GM12864 (cell line): ENCODE data around the gene TMEM97.

Experiments used
- DNase-seq: peaks from one replicate; pipeline ENCODE4 v3.0.0-alpha.2; 2011; ENCODE audit warnings: low read depth
- H3K4me3 ChIP-seq: 2 replicates; pipeline ENCODE4 v1.5.1; 2011; ENCODE audit warnings: mild to moderate bottlenecking, low read depth, low read length, control low read depth
- CTCF ChIP-seq: IDR thresholded peaks from 2 replicates; pipeline ENCODE4 v1.5.1; 2011; ENCODE audit warnings: low read depth, mild to moderate bottlenecking, moderate library complexity, low read length, control low read depth, inconsistent platforms; ENCODE audit errors: missing control alignments

The TMEM97 gene

DNA sequence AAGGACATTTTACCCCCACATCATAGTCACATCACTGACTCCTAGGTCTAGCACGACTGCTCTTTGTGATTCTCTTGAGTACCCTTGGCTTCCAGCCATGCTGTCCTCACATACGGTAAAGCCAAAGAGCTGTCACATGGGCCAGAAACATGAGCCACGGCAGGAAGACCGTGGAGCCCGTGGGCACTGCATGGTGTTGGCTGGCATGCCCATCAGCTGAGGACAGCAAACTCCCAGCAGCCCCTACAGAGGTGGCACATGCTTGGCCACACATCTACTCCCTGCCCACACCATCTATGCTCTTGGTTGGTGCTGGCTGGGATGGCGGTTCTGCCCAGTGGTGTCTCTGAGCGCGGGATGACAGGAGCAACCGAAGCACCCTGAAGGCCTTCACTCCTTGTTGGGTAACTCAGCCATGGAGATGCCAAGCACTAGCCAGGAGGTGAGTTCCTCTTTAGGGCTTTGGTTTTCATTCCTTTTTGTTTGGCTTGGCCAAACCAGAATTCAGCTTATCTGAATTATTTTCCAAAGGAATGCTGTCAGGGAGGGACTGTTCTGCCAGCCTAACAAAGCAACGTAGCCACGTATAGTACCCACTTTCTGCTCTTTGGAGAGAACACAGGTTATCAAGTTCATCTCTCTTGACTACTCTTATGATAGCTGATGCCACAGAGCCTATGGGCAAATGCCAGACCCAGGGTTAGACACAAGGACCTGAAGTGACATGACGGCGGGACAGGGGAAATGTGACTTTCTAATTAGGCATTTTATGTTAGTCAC, 26.6 kb downstream of the TMEM97 start:
- no peak for TF ChIP-seq CTCF
- H3K4me3 ChIP-seq, result no peak overlapping the region
- no peak for DNase-seq

DNA sequence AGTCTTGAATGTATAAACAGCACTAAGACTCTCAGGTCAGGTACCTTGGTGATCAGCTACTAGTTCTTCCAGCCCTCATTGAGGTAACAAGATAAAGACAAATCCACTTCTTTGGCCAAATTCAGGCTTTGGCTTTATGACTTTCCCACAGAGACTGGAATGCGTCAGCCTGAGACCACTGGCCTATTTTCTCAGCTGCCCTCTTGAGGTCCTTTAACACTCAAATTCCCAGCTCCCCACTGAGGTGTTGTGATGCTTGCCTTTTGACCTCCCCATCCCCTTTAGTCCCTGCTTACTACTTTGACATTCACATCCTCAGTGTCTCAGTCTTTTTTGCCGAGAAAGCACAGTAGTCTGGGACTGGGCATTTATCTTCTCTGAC, 27.2 kb downstream of the TMEM97 start:
- DNase-seq, result no peak
- H3K4me3 ChIP-seq, result no peak overlapping the region
- TF ChIP-seq CTCF, result no peak

GRCh38 chr17:28346746-28347246, 27.8 kb downstream of the TMEM97 start:
- H3K4me3 ChIP-seq, result no peak overlapping the region
- TF ChIP-seq CTCF, result no peak
- no peak for DNase-seq

GRCh38 chr17:28347261-28347891, 28.4 kb downstream of the TMEM97 start:
- H3K4me3 ChIP-seq, result no peak overlapping the region
- DNase-seq, result no peak
- no peak for TF ChIP-seq CTCF

DNA sequence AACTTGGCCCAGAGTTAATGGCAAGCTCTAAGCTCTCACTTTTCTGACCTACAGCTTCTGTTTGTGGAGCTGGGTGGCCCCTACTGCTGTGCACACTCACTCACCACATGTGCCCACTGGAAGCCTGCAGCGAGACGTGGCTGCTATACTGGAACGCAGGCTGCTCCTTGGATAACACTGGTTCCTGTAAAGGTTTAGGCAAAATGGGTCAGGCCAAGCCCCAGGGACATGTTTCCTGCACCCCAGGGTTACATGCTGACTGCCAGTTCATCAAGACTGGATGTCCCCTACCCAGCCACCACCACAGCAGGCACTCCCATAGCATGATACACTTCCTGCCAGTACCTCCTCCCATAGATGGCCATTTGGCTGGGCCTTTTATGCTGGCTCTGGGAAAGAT, 30.0 kb downstream of the TMEM97 start:
- H3K4me3 ChIP-seq, result no peak overlapping the region
- DNase-seq, result no peak
- TF ChIP-seq CTCF, result no peak

GRCh38 chr17:28350271-28350670, 31.3 kb downstream of the TMEM97 start:
- no peak overlapping the region for H3K4me3 ChIP-seq
- no peak for TF ChIP-seq CTCF
- no peak for DNase-seq
